ENCODE measurements around the gene COL11A2. TPM values are rescaled to one million over a fixed set of nuclear protein-coding genes. Genes with fewer than 3 reads are reported as not detected.

COL11A2 gene
- under 1 TPM; 0.15 to 0.69 (median 0.38) TPM for total RNA-seq (2021; fragmentation: NEBNext Ultra II Directional; extraction: Animal tissue kit (Norgen Biotek cat#: 25700))
- long read RNA-seq, partial matches to known transcripts, result 0 of 1 reads
- long read RNA-seq, other reads (novel, unspliced or antisense), result 1 of 1 reads

DNA sequence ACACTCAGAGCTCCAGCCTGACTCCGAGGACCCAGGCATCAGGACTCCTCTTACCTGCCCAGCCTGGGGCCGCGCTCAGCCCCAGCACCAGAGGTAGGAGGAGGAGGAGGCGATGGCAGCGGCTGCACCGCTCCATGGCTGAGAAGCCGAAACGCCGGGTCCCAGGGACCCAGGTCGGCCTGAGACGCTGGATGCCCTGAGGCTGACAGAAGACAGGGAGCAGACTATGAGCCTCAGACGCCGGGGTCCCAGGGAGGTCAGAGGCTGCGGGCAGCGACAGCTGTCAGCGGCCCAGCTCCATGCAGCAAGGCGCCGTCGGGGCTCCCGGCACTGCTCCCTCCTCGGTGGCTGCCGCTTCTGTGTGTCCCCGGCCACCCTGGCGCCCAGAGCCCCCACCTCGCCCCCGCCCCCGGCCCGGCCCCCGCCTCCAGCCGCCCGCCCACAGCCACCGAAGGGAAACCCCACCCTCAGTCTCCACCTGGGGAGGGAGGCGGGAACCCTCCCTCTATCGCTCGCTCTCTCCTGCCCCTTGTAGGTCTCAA, at the start of gene COL11A2:
COL11A2 (minus strand) TSS at position 363 of the 542 bp plus-strand sequence; CDS start at position 136, 227 bp downstream.
- no peak within 1 kb of the TSS for H3K27ac Mint-ChIP-seq
- H3K4me1 Mint-ChIP-seq (ENCODE audit: low read depth), result peaks cover under 1% of the 10 kb centered on the region
- H3K27me3 Mint-ChIP-seq (ENCODE audit: insufficient read depth), result peaks cover 22% of the 10 kb centered on the region
- H3K9me3 Mint-ChIP-seq, result no peaks in the 10 kb centered on the region
- TF ChIP-seq, protein P1, sequence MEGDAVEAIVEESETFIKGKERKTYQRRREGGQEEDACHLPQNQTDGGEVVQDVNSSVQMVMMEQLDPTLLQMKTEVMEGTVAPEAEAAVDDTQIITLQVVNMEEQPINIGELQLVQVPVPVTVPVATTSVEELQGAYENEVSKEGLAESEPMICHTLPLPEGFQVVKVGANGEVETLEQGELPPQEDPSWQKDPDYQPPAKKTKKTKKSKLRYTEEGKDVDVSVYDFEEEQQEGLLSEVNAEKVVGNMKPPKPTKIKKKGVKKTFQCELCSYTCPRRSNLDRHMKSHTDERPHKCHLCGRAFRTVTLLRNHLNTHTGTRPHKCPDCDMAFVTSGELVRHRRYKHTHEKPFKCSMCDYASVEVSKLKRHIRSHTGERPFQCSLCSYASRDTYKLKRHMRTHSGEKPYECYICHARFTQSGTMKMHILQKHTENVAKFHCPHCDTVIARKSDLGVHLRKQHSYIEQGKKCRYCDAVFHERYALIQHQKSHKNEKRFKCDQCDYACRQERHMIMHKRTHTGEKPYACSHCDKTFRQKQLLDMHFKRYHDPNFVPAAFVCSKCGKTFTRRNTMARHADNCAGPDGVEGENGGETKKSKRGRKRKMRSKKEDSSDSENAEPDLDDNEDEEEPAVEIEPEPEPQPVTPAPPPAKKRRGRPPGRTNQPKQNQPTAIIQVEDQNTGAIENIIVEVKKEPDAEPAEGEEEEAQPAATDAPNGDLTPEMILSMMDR (IDR thresholded peaks at IDR 0.05), result no peak
- DNase-seq, result no peak
- H3K36me3 Mint-ChIP-seq (ENCODE audit: low read depth), result peaks cover 22% of the 10 kb centered on the region
- no peak within 1 kb of the TSS for H3K4me3 Mint-ChIP-seq

DNA sequence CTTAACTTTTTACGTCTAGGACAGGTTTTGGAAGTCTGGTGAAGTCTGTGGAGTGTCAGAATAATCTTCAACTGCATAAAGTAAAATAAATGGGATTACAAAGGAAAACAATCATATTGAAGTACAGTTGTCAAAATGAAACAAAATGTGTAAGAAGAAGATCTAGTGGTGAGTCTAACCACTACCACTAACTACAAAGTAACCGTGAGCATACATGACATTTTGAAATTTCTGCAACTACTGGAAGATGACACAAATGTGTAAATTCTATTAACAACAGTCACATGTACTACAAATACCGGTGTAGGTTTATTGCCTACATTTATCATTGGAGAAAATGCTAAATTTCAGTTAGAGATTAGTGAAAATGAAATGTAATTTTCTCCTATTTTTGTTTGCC, 49.7 kb upstream of the COL11A2 start:
- Mint-ChIP-seq H3K9me3 (no peaks in the 10 kb centered on the region), H3K27me3 (ENCODE audit: insufficient read depth) (peaks cover 21% of the 10 kb centered on the region), H3K27ac (no peak overlapping the region), H3K36me3 (ENCODE audit: low read depth) (no peaks in the 10 kb centered on the region), H3K4me1 (ENCODE audit: low read depth) (peaks cover 11% of the 10 kb centered on the region), H3K4me3 (no peak overlapping the region)
- TF ChIP-seq, protein P1 (IDR thresholded peaks at IDR 0.05), result no peak
- no peak for DNase-seq

DNA sequence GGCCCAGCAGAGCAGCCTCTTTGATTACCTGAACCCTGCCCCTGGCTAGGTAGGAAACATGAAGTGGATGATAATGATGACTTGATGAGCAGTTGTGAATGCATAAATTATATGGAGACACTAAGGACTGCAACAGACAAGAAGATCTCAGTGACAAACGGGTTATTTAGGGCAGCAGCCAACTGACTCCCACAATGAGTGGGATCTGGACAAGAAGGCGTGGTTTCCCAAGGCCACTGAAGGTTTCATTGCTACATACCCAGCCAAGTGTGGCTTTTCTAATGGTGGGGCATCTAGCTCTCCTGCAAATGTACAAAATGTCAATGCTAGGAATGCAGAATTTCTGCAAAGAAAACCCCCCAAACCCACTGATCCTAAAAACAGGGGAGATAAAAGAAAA, 45.5 kb upstream of the COL11A2 start:
- DNase-seq, result no peak
- H3K36me3 Mint-ChIP-seq (ENCODE audit: low read depth), result no peaks in the 10 kb centered on the region
- TF ChIP-seq, protein P1 (IDR thresholded peaks at IDR 0.05), result no peak
- 0 out of 2 replicates have a peak, but pooled peaks cover 6% of the 10 kb centered on the region for H3K4me1 Mint-ChIP-seq (ENCODE audit: low read depth)
- H3K9me3 Mint-ChIP-seq, result no peaks in the 10 kb centered on the region
- no peak overlapping the region for H3K27ac Mint-ChIP-seq
- no peak overlapping the region for H3K4me3 Mint-ChIP-seq
- peaks cover 45% of the 10 kb centered on the region for H3K27me3 Mint-ChIP-seq (ENCODE audit: insufficient read depth)

DNA sequence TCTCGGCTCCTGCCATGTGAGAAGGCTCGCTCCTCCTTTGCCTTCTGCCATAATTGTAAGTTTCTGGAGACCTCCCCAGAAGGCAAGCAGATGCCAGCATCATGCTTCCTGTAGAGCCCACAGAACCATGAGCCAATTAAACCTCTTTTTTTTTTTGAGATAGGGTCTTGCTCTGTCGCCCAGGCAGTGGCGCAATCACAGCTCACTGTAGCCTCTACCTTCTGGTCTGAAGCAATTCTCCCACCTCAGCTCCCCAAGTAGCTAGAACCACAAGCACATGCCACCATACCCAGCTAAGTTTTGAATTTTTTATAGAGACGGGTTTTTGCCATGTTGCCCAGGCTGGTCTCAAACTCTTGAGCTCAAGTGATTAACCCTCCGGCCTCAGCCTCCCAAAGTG, 44.6 kb upstream of the COL11A2 start:
- Mint-ChIP-seq H3K4me1 (ENCODE audit: low read depth) (0 out of 2 replicates have a peak, but pooled peaks cover 3% of the 10 kb centered on the region), H3K4me3 (no peak overlapping the region), H3K9me3 (no peaks in the 10 kb centered on the region), H3K27ac (no peak overlapping the region), H3K36me3 (ENCODE audit: low read depth) (no peaks in the 10 kb centered on the region), H3K27me3 (ENCODE audit: insufficient read depth) (peaks cover 41% of the 10 kb centered on the region)
- DNase-seq, result no peak
- TF ChIP-seq, protein P1 (IDR thresholded peaks at IDR 0.05), result no peak

DNA sequence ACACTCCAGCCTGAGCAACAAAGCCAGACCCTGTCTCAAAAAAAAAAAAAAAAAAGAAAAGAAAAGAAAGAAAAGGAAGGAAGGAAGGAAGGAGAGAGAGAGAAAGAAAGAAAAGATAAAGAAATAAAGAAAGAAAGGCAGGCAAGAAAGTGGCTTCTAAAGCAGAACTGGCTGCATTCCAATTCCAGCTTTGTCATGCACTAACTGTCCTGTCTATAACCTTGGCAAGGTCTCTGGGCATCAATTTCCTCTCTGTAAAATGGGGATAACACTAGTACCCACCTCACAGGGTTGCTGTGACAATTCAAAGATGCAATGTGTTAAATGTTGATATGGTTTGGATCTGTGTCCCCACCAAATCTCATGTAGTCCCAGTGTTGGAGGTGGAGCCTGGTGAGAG, 44.1 kb upstream of the COL11A2 start:
- DNase-seq, result no peak
- Mint-ChIP-seq H3K4me3 (no peak overlapping the region), H3K27ac (no peak overlapping the region), H3K4me1 (ENCODE audit: low read depth) (no peaks in the 10 kb centered on the region), H3K9me3 (no peaks in the 10 kb centered on the region), H3K27me3 (ENCODE audit: insufficient read depth) (peaks cover 45% of the 10 kb centered on the region), H3K36me3 (ENCODE audit: low read depth) (no peaks in the 10 kb centered on the region)
- TF ChIP-seq, protein P1 (IDR thresholded peaks at IDR 0.05), result no peak
